ENCODE measurements around the gene PITPNM1. TPM values are rescaled to one million over a fixed set of nuclear protein-coding genes. Genes with fewer than 3 reads are reported as not detected.
"Not testable (repeated sequence)": the region's sequence is repeated elsewhere in the genome, so short reads cannot be mapped to it uniquely, and the experiment has no call there.

The PITPNM1 gene
- total RNA-seq, 1 experiment from 2014 or later: 18.9 TPM

- Histone ChIP-seq H3K36me3 (no peaks in the 10 kb centered on the region), H3K9me3 (peaks cover 17% of the 10 kb centered on the region), H3K4me3 (no peak overlapping the region), H3K27me3 (no peaks in the 10 kb centered on the region)
- peak; percentile 40 for DNase-seq
These were observed 25.1 kb upstream of the PITPNM1 start for GRCh38 chr11:67530282-67530592.

- no peak overlapping the region for H3K4me3 ChIP-seq
- DNase-seq: no peak
- H3K27me3 ChIP-seq: no peaks in the 10 kb centered on the region
- H3K36me3 ChIP-seq: no peaks in the 10 kb centered on the region
- H3K9me3 ChIP-seq: peaks cover 3% of the 10 kb centered on the region
These were observed 23.2 kb upstream of the PITPNM1 start for GRCh38 chr11:67528376-67528775.

DNA sequence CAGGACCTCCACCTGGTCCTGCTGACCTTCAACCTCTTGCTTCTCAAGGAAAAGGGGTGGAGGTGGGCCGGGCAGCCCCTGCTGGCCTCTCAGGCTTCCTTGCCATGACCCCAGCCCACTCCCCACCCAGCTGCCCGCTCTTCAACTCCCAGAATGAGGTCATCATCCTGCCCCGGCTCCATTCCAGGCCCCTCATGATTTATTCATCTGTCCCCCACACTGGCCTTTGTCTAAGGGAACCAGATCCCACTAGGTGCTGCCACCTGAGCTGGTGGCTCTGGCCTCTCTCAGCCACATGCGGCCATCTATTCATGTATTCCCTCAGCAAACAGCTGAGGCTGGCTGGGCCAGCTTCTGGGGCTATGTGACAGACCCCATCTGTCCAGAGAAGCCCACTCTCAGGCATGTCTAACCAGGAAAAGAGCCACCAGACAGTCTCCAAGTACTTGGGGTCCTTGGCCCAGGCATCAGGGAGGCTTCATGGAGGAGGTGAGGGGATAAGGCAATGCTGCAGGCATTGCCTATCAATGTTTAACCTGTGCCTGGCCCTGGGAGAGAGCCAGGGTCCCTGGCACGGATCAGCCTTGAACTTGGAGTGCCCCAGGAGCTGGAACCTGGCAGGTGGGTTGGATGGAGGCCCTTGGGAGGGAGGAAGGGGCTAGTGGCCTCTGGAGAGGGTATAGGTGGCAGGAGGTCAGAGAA is 20.3 kb upstream of the PITPNM1 start:
- Histone ChIP-seq H3K36me3 (no peaks in the 10 kb centered on the region), H3K27me3 (no peaks in the 10 kb centered on the region), H3K4me3 (no peak overlapping the region), H3K9me3 (no peaks in the 10 kb centered on the region)
- DNase-seq: no peak

DNA sequence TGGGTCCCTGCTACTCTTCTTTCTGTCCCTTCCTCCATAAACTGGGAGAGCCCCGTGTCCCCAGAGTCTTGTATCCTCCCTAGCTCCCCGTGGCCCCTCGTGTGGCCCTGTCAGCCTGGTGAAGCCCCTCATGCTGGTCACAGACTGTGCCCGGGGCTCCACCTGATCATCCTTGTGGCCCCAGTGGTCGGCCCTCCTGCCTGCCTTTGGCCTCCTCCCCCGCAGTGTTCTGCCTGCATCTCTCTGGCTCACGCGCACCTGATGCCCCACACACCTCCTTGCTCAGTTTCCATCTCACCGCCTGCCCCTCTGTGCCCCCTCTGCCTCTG is 19.3 kb upstream of the PITPNM1 start:
- H3K9me3 ChIP-seq: no peaks in the 10 kb centered on the region
- DNase-seq: no peak
- H3K4me3 ChIP-seq: no peak overlapping the region
- H3K36me3 ChIP-seq: no peaks in the 10 kb centered on the region
- H3K27me3 ChIP-seq: no peaks in the 10 kb centered on the region

DNA sequence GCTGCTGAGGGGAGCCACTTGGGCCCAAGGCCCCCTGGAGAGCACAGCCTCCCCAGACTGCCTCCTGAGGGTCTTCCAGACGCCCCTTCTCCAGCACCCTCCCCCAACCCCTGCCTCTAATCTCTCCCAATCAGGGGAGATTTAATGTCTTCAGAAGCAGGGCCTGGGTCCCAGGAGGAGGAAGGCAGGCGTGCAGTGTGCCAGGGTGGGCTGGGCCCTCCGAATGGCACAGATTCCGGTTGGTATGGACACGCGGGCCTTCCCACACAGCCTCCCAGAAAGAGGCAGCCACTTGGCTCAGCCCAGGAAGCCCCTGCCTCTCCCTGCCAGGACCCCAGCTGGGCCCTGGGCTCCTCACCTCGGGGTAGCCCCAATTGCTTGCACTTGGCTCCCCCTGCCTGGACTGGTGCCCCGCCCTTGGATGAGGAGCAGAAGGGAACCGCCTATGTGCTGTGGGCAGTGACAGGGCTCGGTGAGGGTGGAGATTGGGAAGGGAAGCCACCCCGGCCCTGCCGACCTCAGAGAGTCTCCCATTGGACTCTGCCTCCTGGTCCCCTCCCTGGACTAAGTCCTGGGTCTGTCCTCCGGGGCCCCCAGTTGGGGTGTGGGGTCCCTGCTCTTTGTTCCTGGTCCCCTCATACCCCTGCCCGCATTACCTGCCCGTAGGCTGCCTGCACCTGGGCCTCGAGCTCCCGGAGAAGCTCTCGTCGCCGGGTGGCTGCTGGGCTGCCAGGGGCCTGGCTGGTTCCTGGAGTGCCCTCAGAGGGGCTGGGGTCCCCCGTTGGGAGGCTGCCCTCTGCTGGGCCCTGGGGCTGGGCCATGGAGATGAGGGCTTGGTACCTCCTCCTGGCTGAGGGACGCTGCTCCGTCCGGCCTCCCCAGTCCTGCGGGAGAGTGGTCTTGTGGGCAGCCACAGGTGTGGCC is 18.7 kb upstream of the PITPNM1 start:
- DNase-seq: no peak
- Histone ChIP-seq H3K36me3 (no peaks in the 10 kb centered on the region), H3K27me3 (no peaks in the 10 kb centered on the region), H3K9me3 (no peaks in the 10 kb centered on the region), H3K4me3 (no peak overlapping the region)

- no peak within 1 kb of the TSS for H3K4me3 ChIP-seq
- DNase-seq: no peak
- no peaks in the 10 kb centered on the region for H3K27me3 ChIP-seq
- H3K36me3 ChIP-seq: no peaks in the 10 kb centered on the region
- H3K9me3 ChIP-seq: no peaks in the 10 kb centered on the region
These were observed 17.8 kb upstream of the PITPNM1 start, which contains the start of gene CABP2 for GRCh38 chr11:67522844-67523555. TSS of gene CABP2 (minus strand) at chr11:67523446. CDS start at chr11:67523326, 120 bp downstream.

DNA sequence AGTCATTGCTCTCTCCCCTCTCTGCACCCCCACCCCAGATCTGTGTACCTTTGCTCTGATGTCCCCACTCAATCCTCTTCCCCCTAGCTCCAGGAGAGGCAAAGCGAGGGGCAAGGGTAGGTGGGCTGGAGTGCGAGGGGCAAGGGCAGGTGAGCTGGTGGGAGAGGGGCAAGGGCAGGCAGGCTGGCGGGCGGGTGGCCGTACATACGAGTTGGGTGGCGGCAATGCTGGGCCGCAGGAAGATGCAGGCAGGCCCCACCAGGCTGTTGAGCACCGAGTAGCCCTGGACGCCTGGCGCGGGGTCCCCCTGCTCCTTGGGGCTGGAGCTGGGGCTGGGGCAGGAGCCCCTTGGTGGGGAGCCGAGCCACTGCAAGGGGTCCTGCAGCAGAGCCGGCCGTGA is 17.2 kb upstream of the PITPNM1 start:
- H3K9me3 ChIP-seq: no peaks in the 10 kb centered on the region
- H3K36me3 ChIP-seq: no peaks in the 10 kb centered on the region
- no peak for DNase-seq
- no peak overlapping the region for H3K4me3 ChIP-seq
- H3K27me3 ChIP-seq: no peaks in the 10 kb centered on the region

- no peaks in the 10 kb centered on the region for H3K9me3 ChIP-seq
- H3K27me3 ChIP-seq: no peaks in the 10 kb centered on the region
- H3K36me3 ChIP-seq: no peaks in the 10 kb centered on the region
- no peak for DNase-seq
- H3K4me3 ChIP-seq: no peak overlapping the region
These were observed 16.8 kb upstream of the PITPNM1 start for GRCh38 chr11:67521924-67522323.

GRCh38 chr11:67520856-67521824 is 16.0 kb upstream of the PITPNM1 start:
- no peaks in the 10 kb centered on the region for H3K9me3 ChIP-seq
- no peak for DNase-seq
- no peaks in the 10 kb centered on the region for H3K36me3 ChIP-seq
- H3K4me3 ChIP-seq: no peak overlapping the region
- no peaks in the 10 kb centered on the region for H3K27me3 ChIP-seq

DNA sequence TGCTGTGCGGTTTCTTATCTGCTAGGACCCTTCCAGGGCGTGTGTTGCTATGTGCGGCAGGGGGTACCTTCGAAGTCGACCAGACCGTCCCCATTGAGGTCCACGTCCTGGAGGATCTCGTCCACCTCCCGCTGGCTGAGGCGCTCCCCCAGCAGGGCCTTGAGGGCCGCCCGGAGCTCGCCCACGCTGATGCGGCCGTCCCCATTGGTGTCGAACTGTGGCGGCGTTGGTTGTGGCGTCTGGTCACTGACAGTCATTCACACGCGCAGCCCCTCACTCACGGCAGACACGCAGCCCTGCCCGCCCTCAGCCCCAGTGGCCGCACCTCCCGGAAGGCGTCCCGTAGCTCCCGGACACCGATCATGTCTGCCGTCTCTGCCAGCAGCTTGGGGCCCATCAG is 14.6 kb upstream of the PITPNM1 start:
- H3K27me3 ChIP-seq: no peaks in the 10 kb centered on the region
- no peak for DNase-seq
- H3K36me3 ChIP-seq: no peaks in the 10 kb centered on the region
- no peak overlapping the region for H3K4me3 ChIP-seq
- no peaks in the 10 kb centered on the region for H3K9me3 ChIP-seq

DNA sequence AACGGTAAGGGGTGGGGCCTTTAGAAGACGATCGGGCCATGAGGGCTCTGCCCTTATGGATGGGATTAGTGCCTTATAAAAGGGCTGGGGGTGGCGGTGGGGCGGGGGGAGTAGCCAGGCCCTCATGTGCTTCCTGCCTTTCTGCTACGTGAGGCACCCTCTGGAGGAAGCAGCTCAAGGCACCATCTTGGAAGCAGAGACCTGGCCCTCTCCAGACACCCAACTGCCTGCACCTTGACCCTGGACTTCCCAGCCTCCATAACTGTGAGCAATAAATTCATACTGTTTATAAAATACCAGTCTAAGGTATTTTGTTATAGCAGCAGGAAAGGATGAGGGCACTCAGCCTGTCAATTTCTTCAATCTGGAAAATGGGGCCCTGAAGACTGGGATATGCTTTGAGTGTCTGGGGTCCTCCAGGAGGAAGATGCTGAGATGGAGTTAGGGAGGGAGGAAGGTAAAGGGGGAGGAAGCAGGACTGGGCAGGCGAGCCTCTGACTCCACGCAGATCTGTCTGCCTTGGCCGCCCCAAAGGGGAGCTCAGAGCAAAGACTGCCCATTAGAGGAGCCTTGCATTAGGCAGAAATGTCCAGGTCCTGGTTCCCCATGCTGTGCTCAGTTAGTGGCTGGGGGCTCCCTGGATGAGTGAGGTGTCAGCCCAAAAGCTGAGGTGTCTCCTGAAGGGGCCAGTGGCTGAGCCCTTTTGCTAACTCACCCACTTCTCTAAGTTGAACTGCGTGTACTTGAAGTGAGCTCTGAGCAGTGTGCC is 12.8 kb upstream of the PITPNM1 start:
- no peak overlapping the region for H3K4me3 ChIP-seq

DNA sequence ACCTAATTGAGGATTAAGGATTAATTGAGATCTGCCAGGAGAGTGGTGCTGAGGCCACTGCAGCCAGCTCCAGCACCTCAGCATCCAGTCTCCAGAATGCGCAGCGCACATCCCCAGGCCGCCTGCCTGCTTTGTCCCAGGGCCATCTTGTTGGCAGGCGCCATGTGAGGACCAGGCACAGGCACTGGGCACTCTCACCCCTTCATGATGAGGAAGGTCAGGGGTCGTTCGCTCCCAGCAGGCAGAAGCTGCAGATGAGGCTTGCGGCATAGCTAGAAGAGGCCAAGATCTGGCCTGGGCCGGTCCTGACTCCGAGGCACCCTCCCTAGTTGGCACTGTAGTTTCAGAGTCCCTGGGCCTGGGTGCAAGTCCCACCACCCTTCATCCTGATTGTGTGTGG is 11.6 kb upstream of the PITPNM1 start:
- H3K9me3 ChIP-seq: no peaks in the 10 kb centered on the region
- no peak overlapping the region for H3K4me3 ChIP-seq
- no peaks in the 10 kb centered on the region for H3K36me3 ChIP-seq
- no peak for DNase-seq
- H3K27me3 ChIP-seq: no peaks in the 10 kb centered on the region

More for the DNA sequence above, 12.8 kb upstream of the PITPNM1 start:
- Histone ChIP-seq H3K27me3 (no peaks in the 10 kb centered on the region), H3K36me3 (no peaks in the 10 kb centered on the region), H3K9me3 (no peaks in the 10 kb centered on the region)
- no peak for DNase-seq

DNA sequence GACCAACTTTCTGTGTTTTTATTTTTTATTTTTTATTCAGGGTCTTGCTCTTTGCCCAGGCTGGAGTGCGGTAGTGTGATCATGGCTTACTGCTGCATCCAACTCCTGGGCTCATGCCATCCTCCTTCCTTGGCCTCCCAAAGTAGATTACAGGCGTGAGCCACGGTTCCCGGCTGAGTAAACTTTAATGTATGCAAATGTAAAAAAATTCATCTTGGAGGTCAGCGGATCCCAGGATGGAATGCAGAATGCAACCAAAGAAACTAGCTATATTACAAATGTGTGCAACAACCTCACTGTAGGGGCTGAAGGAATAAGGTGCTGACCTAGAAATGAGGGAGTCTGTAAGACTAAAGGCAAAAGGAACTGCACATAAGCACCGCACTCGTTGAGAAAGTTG is 9.0 kb upstream of the PITPNM1 start:
- no peak for DNase-seq
- no peaks in the 10 kb centered on the region for H3K9me3 ChIP-seq
- no peaks in the 10 kb centered on the region for H3K27me3 ChIP-seq
- H3K4me3 ChIP-seq: no peak overlapping the region
- no peaks in the 10 kb centered on the region for H3K36me3 ChIP-seq

- H3K9me3 ChIP-seq, H3K36me3 ChIP-seq, H3K4me3 ChIP-seq, DNase-seq, H3K27me3 ChIP-seq: not testable (repeated sequence)
These were observed 6.4 kb upstream of the PITPNM1 start for GRCh38 chr11:67511558-67511957.

GRCh38 chr11:67510023-67510345 is 4.8 kb upstream of the PITPNM1 start:
- Histone ChIP-seq H3K9me3 (no peaks in the 10 kb centered on the region), H3K27me3 (no peaks in the 10 kb centered on the region), H3K4me3 (no peak overlapping the region), H3K36me3 (peaks cover 11% of the 10 kb centered on the region)
- DNase-seq: no peak

Data from MG63 (cell line).